Measurements from ENCODE around the gene CLPTM1L.
"Not testable (repeated sequence)": the region's sequence is repeated elsewhere in the genome, so short reads cannot be mapped to it uniquely, and the experiment has no call there.

Gene CLPTM1L

DNA sequence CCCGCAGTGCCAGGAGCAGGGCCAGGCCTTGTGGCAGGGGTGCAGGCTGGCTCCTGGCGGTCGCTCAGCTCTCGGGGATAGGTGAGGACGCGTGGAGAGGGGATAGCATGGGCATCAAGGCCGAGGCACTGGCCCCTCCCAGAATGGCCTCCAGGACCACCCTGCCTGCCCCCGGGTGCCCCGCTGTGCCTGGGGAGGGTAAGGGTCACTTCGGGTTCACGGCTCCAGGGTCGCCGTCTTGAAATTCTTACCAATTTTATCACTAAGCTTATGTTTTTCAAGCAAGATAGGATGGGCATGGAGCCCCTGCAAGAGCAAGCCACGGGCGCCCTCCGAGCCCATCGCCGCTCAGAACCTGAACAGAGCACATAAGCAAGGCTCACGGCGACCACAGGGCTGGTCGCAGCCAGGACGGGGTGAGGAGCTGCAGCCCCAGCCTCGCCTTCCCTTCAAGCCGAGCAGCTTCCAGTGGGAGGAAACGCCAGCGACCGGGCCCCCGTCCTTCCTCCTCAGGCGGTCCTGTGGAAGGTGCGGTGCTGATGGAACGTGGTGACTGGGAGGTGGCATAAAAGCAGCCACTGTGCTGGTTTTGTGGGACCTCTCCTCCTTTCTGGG, 14.2 kb upstream of the CLPTM1L start:
- FAIRE-seq = no peak

DNA sequence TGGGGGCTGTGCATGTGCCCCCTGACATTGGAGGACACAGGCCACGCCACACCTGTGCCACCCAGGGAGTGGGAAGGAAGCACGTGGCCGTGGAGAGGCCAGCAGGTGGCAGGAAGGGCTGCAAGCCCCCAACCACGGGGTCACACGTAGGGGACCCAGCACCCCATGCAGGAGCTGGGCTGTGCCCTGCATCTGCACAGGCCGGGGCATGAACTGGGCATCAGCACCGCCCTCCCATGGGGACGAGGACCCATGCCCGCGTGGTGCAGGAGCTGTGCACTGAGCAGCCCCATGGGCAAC, 13.8 kb upstream of the CLPTM1L start:
- FAIRE-seq = no peak

DNA sequence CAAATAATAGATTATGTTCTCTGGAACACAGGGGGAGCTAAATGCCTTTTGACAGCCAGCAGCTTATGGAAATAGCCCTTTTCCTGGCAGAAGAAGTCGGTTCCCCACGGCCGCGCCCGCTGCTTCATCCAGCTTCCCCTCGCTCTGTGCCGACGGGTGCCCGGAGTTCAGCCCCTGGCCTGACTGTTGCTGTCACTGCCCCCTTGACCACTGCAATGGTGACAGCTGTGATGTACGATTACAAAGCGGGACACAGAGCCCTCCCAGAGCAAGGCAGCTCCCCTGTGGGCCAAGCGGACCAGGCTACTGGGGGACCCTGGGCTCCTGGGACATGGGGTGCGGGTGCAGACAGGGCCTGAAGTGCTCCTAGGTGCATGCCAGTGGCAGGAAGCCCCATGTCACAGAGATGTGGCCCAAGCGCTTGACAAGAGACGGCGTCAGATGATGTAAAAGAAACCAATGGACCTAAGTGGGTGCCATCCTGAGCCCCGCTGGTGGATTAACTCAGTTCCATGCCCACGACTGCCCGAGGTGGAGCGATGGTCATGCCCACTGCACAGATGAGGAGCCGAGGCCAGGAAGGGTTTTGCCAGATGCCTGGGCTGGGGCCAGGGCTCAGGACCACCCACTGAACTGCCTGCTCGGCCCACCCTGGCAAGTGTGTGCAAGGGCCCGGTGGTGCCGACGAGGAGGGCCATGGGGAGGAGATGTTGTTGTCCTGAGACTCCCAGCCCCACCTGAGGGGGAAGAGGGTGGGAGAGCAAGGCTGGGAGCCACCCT, 13.2 kb upstream of the CLPTM1L start:
- no peak for FAIRE-seq

DNA sequence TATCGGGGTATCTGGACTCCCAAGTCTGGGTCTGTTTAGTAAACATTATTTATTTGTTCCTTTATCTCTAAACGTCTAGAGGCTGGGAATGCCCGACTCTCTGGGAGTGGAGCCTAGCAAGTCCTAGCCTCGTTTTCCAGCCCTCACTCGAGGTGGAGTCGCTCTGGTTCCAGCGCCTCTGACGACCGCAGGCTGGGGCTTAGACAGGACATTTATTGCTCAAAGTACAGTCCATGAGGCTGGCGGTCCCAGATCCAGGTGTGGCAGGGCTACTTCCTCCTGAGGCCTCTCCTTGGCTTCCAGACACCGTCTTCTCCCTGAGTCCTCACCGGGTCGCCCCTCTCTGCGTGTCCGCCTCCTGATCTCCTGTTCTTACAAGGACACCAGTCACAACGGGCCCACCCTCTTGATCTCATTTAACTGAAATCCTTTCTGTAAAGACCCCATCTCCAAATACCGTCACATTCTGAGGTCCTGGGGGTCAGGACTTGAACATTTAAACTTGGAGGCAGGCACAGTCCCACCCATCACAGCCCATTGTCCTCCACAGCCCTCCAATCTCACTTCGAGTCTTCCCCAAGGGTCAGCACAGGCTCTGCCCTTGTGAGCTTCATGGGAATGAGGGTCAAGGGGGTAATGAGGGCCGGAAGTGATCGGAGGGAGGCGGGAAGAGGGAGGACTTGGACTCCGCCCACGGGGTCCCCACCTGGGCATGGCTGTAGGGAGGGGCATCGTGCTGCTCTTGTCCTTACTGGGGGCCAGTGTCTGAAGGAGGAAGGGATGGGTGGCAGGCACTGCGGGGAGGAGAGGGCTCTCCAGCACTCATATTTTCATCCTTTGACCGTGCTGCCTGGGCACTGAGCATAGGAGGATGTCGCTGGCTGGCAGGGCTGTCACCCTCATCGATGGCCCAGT, 12.2 kb upstream of the CLPTM1L start:
- no peak for FAIRE-seq

DNA sequence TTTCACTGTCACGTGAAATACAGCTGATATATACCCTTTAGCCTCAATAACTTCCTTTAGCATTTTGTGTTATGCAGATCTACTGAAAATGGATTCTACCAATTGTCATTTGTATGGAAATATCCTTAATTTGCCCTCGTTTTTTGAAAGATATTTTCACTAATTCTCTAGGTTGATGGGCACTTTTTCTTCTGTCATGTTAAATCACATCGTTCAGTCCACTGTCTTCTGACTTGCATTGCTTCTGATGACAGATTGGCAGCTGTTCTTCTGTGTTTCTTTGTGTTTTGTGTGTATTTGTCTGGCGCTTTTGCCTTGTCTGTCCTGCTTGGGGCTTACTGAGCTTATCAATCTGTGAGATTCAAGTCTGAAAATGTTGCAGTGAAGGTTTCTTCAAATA, 9.7 kb upstream of the CLPTM1L start:
- FAIRE-seq = no peak

DNA sequence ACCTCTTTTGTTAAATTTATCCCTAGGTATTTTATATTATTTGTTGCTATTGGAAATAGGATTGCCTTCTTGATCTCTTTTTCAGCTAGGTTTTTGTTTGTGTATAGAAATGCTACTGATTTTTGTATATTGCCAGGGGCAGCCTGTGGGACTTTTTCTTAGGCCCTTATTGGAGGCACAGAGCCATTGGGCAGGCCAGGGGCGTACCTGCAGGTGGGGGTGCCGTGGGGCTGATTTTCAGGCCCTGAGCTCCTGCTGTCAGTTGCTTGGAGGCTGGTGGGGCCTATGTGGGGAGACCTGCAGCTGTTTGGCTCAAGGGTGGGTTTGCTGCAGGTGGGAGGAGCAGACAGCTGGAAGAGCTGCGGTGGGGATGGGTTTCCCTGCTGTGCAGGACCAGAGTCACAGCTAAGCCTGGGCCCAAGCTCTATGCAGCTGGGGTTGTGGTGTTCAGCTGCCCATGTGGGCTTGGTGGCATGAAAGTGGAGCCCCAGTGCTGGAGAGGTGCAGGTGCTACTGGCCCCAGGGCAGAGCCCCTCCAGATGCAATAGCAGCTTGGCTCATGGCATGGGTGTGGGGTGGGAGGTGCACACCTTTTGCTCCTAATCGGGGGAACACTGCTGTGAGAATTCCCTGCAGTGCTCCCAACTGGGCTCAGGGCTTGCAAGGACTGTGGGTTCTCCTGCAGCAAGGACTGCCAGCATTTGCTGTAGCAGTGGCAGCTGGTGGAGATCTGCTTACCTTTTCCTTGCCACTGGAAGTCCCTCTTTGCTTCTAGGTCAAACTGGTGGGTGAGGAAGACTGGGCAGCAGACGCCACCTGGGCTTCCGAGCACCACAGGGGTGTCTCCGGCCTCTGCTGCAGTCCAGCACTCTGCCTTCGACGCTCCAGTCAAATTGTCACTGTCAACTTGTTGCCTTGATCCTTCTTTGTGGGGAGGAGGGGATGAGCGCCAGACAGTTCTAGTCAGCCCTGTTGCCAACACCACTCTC, 7.6 kb upstream of the CLPTM1L start:
- FAIRE-seq = no peak

DNA sequence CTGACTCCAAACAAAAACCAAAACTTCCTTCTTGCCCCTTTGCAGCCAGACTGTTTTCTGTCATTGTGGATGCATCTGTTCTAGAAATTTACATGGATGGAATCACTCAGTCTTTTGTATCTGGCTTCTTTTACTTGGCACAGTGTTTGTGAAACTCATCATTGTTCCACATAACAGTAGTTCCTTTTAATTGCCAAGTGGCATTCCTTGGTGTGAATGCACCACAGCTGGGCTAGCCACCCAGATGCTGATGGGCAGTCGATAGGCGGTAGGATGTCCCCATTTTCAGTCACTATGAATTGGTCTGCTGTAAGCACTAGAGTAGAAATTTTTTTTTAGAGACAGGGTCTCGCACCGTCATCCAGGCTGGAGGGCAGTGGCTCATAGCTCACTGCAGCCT, 6.3 kb upstream of the CLPTM1L start:
- no peak for FAIRE-seq

DNA sequence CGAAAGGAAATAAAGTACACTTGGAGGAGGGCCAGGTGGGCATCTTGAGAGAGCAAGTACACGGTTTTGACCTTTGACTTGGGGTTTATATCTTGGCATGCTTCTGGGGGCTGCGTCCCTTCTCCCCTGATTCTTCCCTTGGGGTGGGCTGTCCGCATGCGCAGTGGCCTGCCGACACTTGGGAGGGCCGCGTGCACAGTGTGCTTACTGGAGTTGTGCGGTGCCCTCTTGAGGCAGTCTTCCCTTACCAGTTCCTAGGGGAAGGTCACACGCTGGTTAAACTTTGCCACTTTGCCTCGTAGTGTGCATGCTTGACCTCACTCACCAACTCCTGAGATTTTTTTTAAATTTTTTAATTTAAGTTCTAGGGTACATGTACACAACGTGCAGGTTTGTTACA, 4.3 kb upstream of the CLPTM1L start:
- FAIRE-seq = no peak

DNA sequence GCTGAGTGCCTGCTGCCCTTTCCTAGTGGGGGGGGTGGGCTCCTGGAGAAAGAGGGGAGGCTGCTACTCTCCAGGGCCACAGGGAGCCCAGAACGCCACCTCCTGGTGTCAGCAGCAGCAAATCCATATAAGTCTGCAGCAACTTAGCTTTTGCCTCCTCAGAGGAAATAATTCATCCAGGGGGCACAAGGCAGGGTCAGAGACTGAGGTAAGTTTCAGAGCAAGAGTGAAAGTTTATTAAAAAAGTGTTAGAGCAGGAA, 4.0 kb upstream of the CLPTM1L start:
- no peak for FAIRE-seq

DNA sequence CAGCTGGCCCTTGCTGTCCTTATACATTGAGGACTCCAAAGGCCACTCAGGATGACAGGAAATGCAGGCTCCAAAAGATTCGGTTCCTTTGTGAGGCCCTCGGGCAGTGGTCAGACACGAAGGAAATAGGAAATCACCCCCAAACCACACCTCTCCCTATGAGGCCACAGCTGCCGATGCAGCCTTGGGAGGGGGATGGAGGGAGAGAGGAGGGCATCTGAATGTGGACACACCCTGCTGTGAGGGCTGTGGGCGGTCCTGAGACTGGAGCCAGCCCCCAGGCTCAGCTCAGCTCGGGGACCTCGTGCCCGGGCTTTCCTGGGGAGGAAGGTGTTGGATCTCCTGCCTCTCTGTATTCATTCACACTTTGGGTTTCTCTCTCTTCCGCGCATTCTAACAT, 2.7 kb upstream of the CLPTM1L start:
- FAIRE-seq = no peak

DNA sequence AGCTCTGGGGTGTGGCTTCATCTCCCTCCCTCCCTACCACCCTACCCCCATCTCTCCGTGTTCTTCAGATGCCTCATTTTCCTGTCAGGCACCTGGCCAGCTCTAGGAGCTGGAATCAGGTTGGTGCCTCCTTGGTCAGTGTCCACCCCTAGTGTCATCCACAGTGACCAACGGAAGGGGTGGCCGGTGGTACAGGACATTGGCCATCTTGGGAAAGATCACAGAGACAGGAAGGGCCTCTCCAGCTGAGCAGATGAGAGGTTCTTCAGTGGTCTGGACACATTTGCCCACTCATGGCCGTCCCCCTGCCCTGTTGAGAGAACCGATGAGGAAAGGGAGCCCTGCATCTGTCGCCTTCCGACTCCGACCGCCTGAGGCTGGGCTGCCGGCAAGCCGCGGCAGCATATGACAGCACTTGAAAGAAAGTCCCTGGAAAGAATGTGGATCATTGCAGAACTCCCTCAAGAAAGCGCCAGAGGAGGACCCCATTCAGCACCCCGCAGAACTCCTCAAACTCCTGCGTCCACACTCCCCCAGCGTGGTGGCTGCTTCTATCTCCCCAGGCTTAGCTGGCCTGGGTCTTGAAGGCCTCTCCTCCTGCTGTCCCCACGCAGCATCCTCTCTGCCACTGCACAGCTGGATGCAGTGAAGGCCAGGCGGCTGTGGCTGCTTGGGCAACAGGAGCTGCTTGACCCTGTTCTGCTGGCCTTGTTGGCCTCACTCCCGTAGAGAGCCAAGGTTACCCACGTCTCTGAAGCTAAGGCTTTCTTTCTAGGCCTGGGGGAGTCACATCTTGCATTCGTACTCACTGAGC, 1.9 kb upstream of the CLPTM1L start:
- FAIRE-seq = no peak

DNA sequence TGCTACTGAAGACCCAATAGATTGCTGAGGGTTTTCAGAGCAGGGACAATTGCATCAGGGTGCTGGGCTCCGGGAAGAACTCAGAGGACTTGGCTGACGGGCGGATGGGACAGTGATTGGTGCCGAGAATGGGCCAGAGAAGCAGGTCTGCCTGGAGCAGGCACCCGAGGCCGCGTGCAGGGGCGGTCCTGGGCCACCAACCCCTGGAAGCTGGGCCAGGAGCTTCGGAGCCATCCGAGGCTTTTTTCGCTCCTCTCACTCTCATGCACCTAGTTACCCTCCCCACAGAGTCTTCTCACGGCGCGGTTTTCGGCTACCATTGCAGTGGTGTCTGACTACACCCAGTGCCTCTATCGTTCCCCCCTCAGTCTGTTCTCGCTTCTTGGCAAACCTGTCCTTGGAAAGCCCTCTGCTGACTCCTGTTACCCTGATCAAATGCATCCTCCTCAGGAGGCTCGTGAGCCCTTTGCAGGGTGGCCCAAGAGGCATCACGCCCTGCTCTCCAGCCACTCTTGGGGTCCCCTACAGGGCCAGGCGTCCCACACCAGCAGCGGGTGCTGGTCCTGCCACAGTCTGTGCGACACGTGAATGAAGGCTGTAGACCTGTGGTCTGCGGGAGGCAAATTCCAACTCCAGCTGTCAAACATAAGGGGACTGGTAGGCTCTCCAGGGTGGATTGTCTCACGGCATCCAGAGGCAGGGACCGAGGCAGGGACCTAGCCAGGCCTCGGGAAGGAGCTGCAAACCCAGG, 1.2 kb upstream of the CLPTM1L start:
- FAIRE-seq = no peak

DNA sequence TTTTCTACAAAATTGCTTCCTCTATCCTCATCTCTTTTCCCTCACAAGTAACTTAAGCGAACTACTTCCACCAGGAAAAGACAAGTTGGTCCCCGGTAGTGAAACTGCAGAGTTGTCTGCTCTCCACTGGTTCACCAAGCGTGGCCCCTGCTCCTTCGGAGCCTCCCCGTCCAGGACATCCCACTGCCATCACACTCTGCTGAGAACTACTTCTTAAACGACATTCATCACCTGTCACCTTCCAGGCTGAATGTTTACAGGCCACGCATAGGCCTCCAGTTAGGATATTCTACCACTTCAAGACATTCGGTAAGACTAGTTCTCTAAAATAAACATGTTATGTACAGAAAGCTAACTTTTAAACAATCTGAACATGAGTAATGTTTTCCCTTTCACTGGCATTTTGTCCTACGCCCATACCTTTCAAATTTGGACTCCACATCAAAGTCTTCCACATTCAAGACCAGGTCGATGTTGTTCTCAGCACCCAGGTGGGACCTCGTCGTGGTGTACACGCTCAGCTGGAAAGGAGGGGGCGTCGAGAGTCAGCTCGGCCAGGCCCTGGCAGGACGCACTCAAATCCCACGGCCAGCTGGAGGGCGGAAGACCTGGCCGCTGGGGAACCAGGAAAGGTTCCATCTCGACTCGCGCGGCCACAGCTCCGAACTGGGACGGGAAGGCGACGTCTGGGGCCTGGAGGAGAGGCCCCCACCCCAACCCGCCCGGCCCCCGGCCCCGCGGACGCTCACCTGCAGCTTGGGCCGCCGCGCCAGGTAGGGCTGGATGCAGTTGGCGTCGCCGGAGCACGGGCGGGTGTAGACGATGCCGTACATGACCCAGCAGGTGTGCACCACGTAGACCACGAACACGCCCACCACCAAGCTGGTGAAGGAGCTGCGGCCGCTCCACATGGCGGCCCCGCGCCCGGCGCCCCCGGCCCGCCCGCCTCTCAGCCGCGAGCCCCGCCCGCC, 683 bp downstream of the CLPTM1L start:
- FAIRE-seq = no peak

DNA sequence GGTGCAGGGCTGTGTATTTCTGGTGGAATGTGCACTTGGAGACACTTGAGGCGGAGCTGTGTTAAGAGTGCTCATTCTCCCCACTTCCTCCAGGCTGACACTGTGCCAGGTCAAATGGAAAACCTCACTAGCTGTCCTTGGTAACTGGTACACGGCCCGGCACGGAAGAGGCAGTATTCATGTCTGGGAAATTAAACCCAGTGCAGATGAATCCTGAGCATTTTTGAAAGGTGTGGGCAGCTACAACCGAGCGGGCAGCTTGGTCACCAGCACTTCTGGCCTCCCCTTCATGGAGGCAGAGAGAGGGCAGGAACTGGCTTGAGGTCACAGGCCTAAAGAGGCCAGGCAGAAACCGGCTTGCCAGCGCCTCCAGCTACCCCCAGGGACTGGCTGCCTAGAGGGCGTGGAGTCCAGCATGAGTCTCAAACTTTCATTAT, 1.6 kb downstream of the CLPTM1L start:
- no peak for FAIRE-seq

DNA sequence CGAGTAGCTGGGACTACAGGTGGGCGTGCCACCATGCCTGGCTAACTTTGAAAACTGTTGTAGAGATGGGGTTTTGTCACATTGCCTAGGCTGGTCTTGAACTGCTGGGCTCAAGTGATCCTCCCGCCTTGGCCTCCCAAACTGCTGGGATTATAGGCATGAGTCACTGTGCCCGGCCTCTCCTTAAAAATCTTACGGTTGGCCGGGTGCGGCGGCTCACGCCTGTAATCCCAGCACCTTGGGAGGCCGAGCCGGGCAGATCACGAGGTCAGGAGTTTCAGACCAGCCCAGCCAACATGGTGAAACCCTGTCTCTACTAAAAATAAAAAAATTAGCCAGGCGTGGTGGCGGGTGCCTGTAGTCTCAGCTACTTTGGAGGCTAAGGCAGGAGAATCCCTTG, 2.2 kb downstream of the CLPTM1L start:
- not testable (repeated sequence) for FAIRE-seq

DNA sequence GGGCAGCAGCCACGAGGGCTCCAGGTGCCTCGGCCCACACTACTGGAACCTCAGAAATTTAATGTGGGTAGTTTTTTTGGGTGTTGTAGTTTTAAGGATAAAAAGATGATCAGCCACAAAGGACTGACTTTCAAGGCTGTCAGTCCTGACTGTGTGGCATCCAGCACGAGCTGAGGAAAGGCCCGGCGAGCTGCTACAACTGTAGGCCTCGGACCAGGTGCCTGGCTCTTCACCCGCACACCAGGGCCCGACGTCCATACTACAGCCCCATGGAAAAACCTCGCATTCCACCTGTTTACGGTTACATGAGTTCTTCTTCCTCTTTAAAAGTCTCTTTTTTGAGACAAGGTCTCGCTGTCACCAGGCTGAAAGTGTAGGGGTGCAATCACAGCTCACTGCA, 2.6 kb downstream of the CLPTM1L start:
- no peak for FAIRE-seq

DNA sequence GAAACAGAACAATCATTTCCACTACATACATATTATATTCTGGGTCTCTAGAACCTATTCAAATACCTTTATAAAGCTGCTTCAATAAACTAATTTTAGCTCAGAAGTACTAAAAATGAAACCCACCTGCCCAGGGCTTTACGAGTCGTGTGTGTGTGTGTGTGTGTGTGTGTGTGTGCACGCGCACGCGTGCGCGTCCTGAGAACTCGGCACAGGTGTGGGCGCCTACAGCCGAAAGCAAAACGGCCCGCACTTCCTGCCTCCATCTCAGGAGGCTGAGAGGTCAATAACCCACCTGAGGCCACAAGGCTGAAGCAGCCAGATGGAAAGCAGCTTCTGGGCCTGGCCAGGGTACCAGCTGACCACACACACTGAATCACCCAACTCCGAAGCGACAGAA, 3.0 kb downstream of the CLPTM1L start:
- no peak for FAIRE-seq

DNA sequence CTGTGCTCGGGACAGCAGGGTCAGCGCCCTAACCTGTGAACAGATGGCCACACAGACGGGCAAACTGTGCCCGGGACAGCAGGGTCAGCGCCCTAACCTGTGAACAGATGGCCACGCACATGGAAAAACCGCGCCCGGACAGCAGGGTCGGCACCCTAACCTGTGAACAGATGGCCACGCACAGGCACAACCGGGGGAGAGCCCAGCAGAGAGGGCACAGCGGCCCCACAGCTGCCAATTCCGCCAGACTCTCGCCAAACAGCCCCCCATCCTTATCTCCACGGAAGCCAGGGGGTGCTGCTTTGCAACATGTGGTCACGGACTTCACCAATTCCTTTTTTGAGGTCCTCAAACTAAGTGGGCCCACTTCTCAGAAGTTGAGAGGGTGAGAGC, 5.1 kb downstream of the CLPTM1L start:
- not testable (repeated sequence) for FAIRE-seq

DNA sequence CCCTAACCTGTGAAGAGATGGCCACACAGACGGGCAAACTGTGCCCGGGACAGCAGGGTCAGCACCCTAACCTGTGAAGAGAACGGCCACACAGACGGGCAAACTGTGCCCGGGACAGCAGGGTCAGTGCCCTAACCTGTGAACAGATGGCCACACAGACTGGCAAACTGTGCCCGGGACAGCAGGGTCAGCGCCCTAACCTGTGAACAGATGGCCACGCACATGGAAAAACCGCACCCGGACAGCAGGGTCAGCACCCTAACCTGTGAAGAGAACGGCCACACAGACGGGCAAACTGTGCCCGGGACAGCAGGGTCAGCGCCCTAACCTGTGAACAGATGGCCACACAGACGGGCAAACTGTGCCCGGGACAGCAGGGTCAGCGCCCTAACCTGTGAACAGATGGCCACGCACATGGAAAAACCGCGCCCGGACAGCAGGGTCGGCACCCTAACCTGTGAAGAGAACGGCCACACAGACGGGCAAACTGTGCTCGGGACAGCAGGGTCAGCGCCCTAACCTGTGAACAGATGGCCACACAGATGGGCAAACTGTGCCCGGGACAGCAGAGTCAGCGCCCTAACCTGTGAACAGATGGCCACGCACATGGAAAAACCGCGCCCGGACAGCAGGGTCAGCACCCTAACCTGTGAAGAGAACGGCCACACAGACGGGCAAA, 5.6 kb downstream of the CLPTM1L start:
- not testable (repeated sequence) for FAIRE-seq

All from endometrium (tissue), 2 donors.